GM12891 (cell line): ENCODE data around the gene ACBD6.

Source experiments
- POLR2A ChIP-seq: IDR thresholded peaks from 2 replicates; pipeline ENCODE4 v1.6.1; 2011; ENCODE audit warnings: low read depth, low read length, control low read depth
- POLR2AphosphoS5 ChIP-seq: IDR thresholded peaks from 2 replicates; pipeline ENCODE4 v1.6.1; 2011; ENCODE audit warnings: low read depth, low read length, control low read depth

DNA sequence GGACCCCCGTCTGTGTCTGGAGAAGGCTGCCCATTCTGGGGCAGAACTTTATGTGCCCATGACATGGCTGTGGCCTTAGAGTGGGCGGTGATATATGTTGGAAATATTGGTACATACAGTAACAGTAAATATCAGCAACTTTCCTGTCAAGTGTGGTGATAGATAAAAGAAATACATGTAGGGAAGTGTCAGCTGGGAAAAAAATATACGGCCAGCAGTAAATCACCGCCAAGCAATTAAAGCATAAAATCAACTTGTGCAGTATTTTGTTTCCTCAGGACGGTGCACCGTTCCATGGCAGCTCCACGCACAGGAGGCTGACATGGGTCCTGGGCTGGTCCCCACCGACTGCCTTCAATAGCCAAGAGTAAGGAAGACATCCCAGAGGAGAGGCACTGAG lies 244.9 kb downstream of the ACBD6 start:
- TF ChIP-seq POLR2AphosphoS5 = no peak
- TF ChIP-seq POLR2A = no peak
